Breast epithelium (tissue), 3 donors: ENCODE results near the gene DACH1.

Experiments
- POLR2A ChIP-seq: fragments of 450-650 bp; IDR thresholded peaks from one replicate; pipeline ENCODE4 v1.6.1; 2016; ENCODE audit warnings: antibody characterized with exemption, mild to moderate bottlenecking, moderate library complexity
- POLR2AphosphoS5 ChIP-seq, 3 donors: sonication (generic); formaldehyde crosslinking; IDR thresholded peaks; one replicate each; pipeline ENCODE4 v1.6.1; 2017; ENCODE audit warnings: antibody characterized with exemption in 3 of 3
- TF ChIP-seq, protein P1 (sequence below), 3 donors: fragments of 450-650 bp; IDR thresholded peaks; one replicate each; pipeline ENCODE4 v1.5.1; 2016 to 2017; ENCODE audit warnings: antibody characterized with exemption in 3 of 3, mild to moderate bottlenecking in 3 of 3, moderate library complexity in 3 of 3

- TF ChIP-seq, protein P1, sequence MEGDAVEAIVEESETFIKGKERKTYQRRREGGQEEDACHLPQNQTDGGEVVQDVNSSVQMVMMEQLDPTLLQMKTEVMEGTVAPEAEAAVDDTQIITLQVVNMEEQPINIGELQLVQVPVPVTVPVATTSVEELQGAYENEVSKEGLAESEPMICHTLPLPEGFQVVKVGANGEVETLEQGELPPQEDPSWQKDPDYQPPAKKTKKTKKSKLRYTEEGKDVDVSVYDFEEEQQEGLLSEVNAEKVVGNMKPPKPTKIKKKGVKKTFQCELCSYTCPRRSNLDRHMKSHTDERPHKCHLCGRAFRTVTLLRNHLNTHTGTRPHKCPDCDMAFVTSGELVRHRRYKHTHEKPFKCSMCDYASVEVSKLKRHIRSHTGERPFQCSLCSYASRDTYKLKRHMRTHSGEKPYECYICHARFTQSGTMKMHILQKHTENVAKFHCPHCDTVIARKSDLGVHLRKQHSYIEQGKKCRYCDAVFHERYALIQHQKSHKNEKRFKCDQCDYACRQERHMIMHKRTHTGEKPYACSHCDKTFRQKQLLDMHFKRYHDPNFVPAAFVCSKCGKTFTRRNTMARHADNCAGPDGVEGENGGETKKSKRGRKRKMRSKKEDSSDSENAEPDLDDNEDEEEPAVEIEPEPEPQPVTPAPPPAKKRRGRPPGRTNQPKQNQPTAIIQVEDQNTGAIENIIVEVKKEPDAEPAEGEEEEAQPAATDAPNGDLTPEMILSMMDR (IDR thresholded peaks at IDR 0.05), result no peak
- no peak for TF ChIP-seq POLR2A
- no peak for TF ChIP-seq POLR2AphosphoS5 (IDR thresholded peaks at IDR 0.05)
Observed at GRCh38 chr13:71820699-71821098, 46.3 kb downstream of the DACH1 start.
